HG03469 (cell line): ENCODE results near the gene SNF8.

Experiments used
- ATAC-seq: cut with Tn5 transposase; IDR thresholded peaks from one replicate; pipeline ENCODE4 v1.9.1; 2021; ENCODE audit warnings: mild to moderate bottlenecking, moderate library complexity, moderate number of reproducible peaks; ENCODE audit not compliant: unreplicated experiment

Gene SNF8

GRCh38 chr17:48930435-48930873, 14.2 kb downstream of the SNF8 start:
- ATAC-seq, result no peak

GRCh38 chr17:48929812-48930165, 14.9 kb downstream of the SNF8 start:
- ATAC-seq, result no peak

GRCh38 chr17:48928876-48929811, 15.5 kb downstream of the SNF8 start:
- ATAC-seq, result no peak

- ATAC-seq, result no peak
These were observed 16.5 kb downstream of the SNF8 start for GRCh38 chr17:48927978-48928745.

- ATAC-seq, result no peak
These were observed 18.7 kb downstream of the SNF8 start for GRCh38 chr17:48925991-48926342.

- ATAC-seq, result no peak
These were observed 19.2 kb downstream of the SNF8 start for GRCh38 chr17:48925251-48925990.

GRCh38 chr17:48915459-48916282, 29.0 kb downstream of the SNF8 start:
- ATAC-seq, result no peak

GRCh38 chr17:48912476-48912875, 32.2 kb downstream of the SNF8 start:
- ATAC-seq, result no peak

- ATAC-seq, result no peak
These were observed 34.3 kb downstream of the SNF8 start for GRCh38 chr17:48910370-48910769.

- no peak for ATAC-seq
These were observed 34.9 kb downstream of the SNF8 start for GRCh38 chr17:48909783-48910182.

- no peak for ATAC-seq
These were observed 35.7 kb downstream of the SNF8 start for GRCh38 chr17:48908853-48909394.

GRCh38 chr17:48908047-48908843, 36.4 kb downstream of the SNF8 start, which contains the start of gene UBE2Z:
Gene UBE2Z (plus strand): TSS chr17:48908407. CDS start chr17:48908504, 97 bp downstream.
- ATAC-seq, result peak; percentile 55

- no peak for ATAC-seq
These were observed 37.0 kb downstream of the SNF8 start for GRCh38 chr17:48907713-48908046.

GRCh38 chr17:48905987-48906515, 38.6 kb downstream of the SNF8 start:
- ATAC-seq, result no peak

- no peak for ATAC-seq
These were observed 40.2 kb downstream of the SNF8 start for GRCh38 chr17:48904428-48904827.

GRCh38 chr17:48903401-48903800, 41.2 kb downstream of the SNF8 start:
- no peak for ATAC-seq

- no peak for ATAC-seq
These were observed 43.4 kb downstream of the SNF8 start for GRCh38 chr17:48901241-48901640.

- no peak for ATAC-seq
These were observed 49.8 kb downstream of the SNF8 start for GRCh38 chr17:48894886-48895285.
